HG03565 (cell line): ENCODE results near the gene CSRNP2.
"Not testable (repeated sequence)": the region's sequence is repeated elsewhere in the genome, so short reads cannot be mapped to it uniquely, and the experiment has no call there.

ENCODE experiments used
- ATAC-seq: cut with Tn5 transposase; IDR thresholded peaks from one replicate; pipeline ENCODE4 v1.9.1; 2021; ENCODE audit warnings: mild to moderate bottlenecking, moderate library complexity; ENCODE audit not compliant: unreplicated experiment

CSRNP2 gene

GRCh38 chr12:51078346-51078745, 5.0 kb downstream of the CSRNP2 start:
- ATAC-seq, result not testable (repeated sequence)

- ATAC-seq, result no peak
Measured at GRCh38 chr12:51077930-51078329, 5.5 kb downstream of the CSRNP2 start.

GRCh38 chr12:51076236-51076930, 7.0 kb downstream of the CSRNP2 start:
- no peak for ATAC-seq

GRCh38 chr12:51075390-51075789, 8.0 kb downstream of the CSRNP2 start:
- ATAC-seq, result no peak

- ATAC-seq, result no peak
Measured at GRCh38 chr12:51071663-51072062, 11.7 kb downstream of the CSRNP2 start.

- no peak for ATAC-seq
Measured at GRCh38 chr12:51070004-51070403, 13.4 kb downstream of the CSRNP2 start.

GRCh38 chr12:51067771-51068170, 15.6 kb downstream of the CSRNP2 start:
- ATAC-seq, result no peak

GRCh38 chr12:51067229-51067628, 16.2 kb downstream of the CSRNP2 start:
- no peak for ATAC-seq

GRCh38 chr12:51065530-51065929, 17.9 kb downstream of the CSRNP2 start:
- ATAC-seq, result no peak

- no peak for ATAC-seq
Measured at GRCh38 chr12:51062631-51063397, 20.6 kb downstream of the CSRNP2 start.

GRCh38 chr12:51059086-51059485, 24.3 kb downstream of the CSRNP2 start:
- no peak for ATAC-seq

- ATAC-seq, result no peak
Measured at GRCh38 chr12:51056242-51056641, 27.2 kb downstream of the CSRNP2 start.

- no peak for ATAC-seq
Measured at GRCh38 chr12:51055060-51055459, 28.3 kb downstream of the CSRNP2 start.

GRCh38 chr12:51051787-51052186, 31.6 kb downstream of the CSRNP2 start:
- ATAC-seq, result no peak

- no peak for ATAC-seq
Measured at GRCh38 chr12:51049525-51049924, 33.9 kb downstream of the CSRNP2 start.

GRCh38 chr12:51048661-51049251, 34.6 kb downstream of the CSRNP2 start:
- ATAC-seq, result no peak

- ATAC-seq, result peak; percentile 96
Measured at GRCh38 chr12:51047655-51048540, 35.5 kb downstream of the CSRNP2 start, which contains the start of gene LETMD1. TSS of gene LETMD1 (plus strand) at chr12:51048327. CDS start at chr12:51048357, 30 bp downstream.

- no peak for ATAC-seq
Measured at GRCh38 chr12:51036279-51036678, 47.1 kb downstream of the CSRNP2 start.

GRCh38 chr12:51033457-51034089, 49.8 kb downstream of the CSRNP2 start:
- no peak for ATAC-seq

GRCh38 chr12:51033048-51033447, 50.3 kb downstream of the CSRNP2 start:
- no peak for ATAC-seq

- no peak for ATAC-seq
Measured at GRCh38 chr12:51028813-51029150, 54.6 kb downstream of the CSRNP2 start.
